Endothelial cell of umbilical vein (primary cell): ENCODE results near the gene CKB. TPM values are rescaled to one million over a fixed set of nuclear protein-coding genes. Genes with fewer than 3 reads are reported as not detected.

Source experiments
- BruUV-seq: library from RNA; stranded (reverse); fragments of 400-500 nt; replicated peaks from 2 replicates; lab custom pipeline; 2021; lab: Mats Ljungman, UMichigan
- CTCF ChIA-PET: fragments of 300-600, 350-600 bp; sonication (Branson Sonifier 250); formaldehyde crosslinking; loops from one replicate; lab custom pipeline; 2021; ENCODE audit warnings: antibody characterized with exemption, inconsistent platforms; lab: Charles Lee
- POLR2A ChIA-PET: fragments of 300-600, 350-600 bp; sonication (Branson Sonifier 250); formaldehyde crosslinking; loops from one replicate; lab custom pipeline; 2021; ENCODE audit warnings: antibody characterized with exemption, inconsistent platforms; lab: Charles Lee
- DNase-seq: peaks from one replicate; pipeline ENCODE4 v3.0.0-alpha.2; 2011; ENCODE audit warnings: low read depth, low spot score
- FAIRE-seq: peaks from 2 replicates; lab custom pipeline; 2011; peaks lifted over from hg19 to GRCh38; lab: Jason Lieb, UNC
- H2AFZ ChIP-seq: 2 replicates; pipeline ENCODE4 v1.6.0; 2012; ENCODE audit warnings: low read depth, low read length, control low read depth, inconsistent platforms
- H3K27ac ChIP-seq: 2 replicates; pipeline ENCODE4 v1.5.1; 2011; ENCODE audit warnings: low read depth, mild to moderate bottlenecking, control low read depth, low read length, moderate library complexity; ENCODE audit not compliant: insufficient read depth
- H3K27me3 ChIP-seq, 2 experiments: 2 replicates each; pipeline versions ENCODE4 v1.6.0 to v1.6.1; 2011; ENCODE audit warnings: low read length in 2 of 2, mixed read lengths in 1 of 2; ENCODE audit not compliant: control insufficient read depth in 2 of 2, insufficient read depth in 2 of 2
- H3K36me3 ChIP-seq, 2 experiments: 2 replicates in 1 of 2; 3 replicates in 1 of 2; pipeline ENCODE4 v1.5.1; 2011; ENCODE audit warnings: low read length in 2 of 2, mild to moderate bottlenecking in 1 of 2, moderate library complexity in 1 of 2; ENCODE audit not compliant: control insufficient read depth in 2 of 2, insufficient read depth in 2 of 2; ENCODE audit errors: extremely low read depth in 1 of 2
- H3K4me1 ChIP-seq: 3 replicates; pipeline ENCODE4 v1.5.1; 2011; ENCODE audit warnings: mild to moderate bottlenecking, low read length; ENCODE audit not compliant: control insufficient read depth, insufficient read depth; ENCODE audit errors: extremely low read depth
- H3K4me2 ChIP-seq: 2 replicates; pipeline ENCODE4 v1.6.1; 2011; ENCODE audit warnings: low read length, control low read depth, mixed read lengths; ENCODE audit not compliant: insufficient read depth
- H3K4me3 ChIP-seq, 3 experiments: fragments of 200-600 bp in 1 of 3; sonication (generic), shearing (Covaris generic) in 1 of 3; replicated peaks in 1 of 3; 2 replicates each; pipeline ENCODE4 v1.5.1; 2011 to 2016; ENCODE audit warnings: control low read depth in 3 of 3, low read length in 3 of 3, mild to moderate bottlenecking in 2 of 3, inconsistent platforms in 1 of 3, low read depth in 1 of 3, moderate library complexity in 1 of 3; ENCODE audit not compliant: insufficient read depth in 1 of 3
- H3K79me2 ChIP-seq: 2 replicates; pipeline ENCODE4 v1.6.0; 2012; ENCODE audit warnings: low read length, inconsistent platforms; ENCODE audit not compliant: control insufficient read depth, insufficient read depth
- H3K9ac ChIP-seq: replicated peaks from 2 replicates; pipeline ENCODE3; 2011; ENCODE audit warnings: low read length, control low read depth; ENCODE audit not compliant: insufficient read depth; ENCODE audit errors: extremely low read depth
- H3K9me1 ChIP-seq: replicated peaks from 3 replicates; pipeline ENCODE4 v1.6.0; 2011; ENCODE audit warnings: mild to moderate bottlenecking, low read length; ENCODE audit not compliant: control insufficient read depth, insufficient read depth; ENCODE audit errors: extremely low read depth
- H3K9me3 ChIP-seq: replicated peaks from 2 replicates; pipeline ENCODE4 v1.5.1; 2012; ENCODE audit warnings: low read length, inconsistent platforms; ENCODE audit not compliant: control insufficient read depth, insufficient read depth
- H4K20me1 ChIP-seq: replicated peaks from 2 replicates; pipeline ENCODE3; 2011; ENCODE audit warnings: mild to moderate bottlenecking, low read length; ENCODE audit not compliant: control insufficient read depth, insufficient read depth; ENCODE audit errors: extremely low read depth
- CTCF ChIP-seq, 2 donors: IDR thresholded peaks; 1 replicate in 1 of 2; 2 replicates in 1 of 2; pipeline ENCODE4 v1.5.1; 2011; ENCODE audit warnings: low read length in 2 of 2, mild to moderate bottlenecking in 2 of 2, moderate library complexity in 2 of 2, control low read depth in 1 of 2, inconsistent platforms in 1 of 2, low read depth in 1 of 2; ENCODE audit not compliant: insufficient read depth in 1 of 2; ENCODE audit errors: extremely low read depth in 1 of 2
- FOS ChIP-seq: IDR thresholded peaks from 2 replicates; pipeline ENCODE4 v1.6.1; 2011; ENCODE audit warnings: mild to moderate bottlenecking, low read length, moderate library complexity, borderline replicate concordance; ENCODE audit not compliant: insufficient read depth
- GATA2 ChIP-seq: IDR thresholded peaks from 2 replicates; pipeline ENCODE4 v1.7.0; 2011; ENCODE audit warnings: low read depth, mild to moderate bottlenecking, moderate library complexity, mixed read lengths, low read length; ENCODE audit not compliant: insufficient read length, insufficient read depth
- MAX ChIP-seq: IDR thresholded peaks from 2 replicates; pipeline ENCODE4 v1.6.1; 2011; ENCODE audit not compliant: insufficient read depth, insufficient read length
- MYC ChIP-seq: IDR thresholded peaks from one replicate; pipeline ENCODE4 v1.6.1; 2011; ENCODE audit warnings: mild to moderate bottlenecking, low read depth, low read length
- POLR2A ChIP-seq: IDR thresholded peaks from 2 replicates; pipeline ENCODE4 v1.6.1; 2012; ENCODE audit warnings: low read depth, mild to moderate bottlenecking, control low read depth, low read length
- POLR2AphosphoS5 ChIP-seq: IDR thresholded peaks from 2 replicates; pipeline ENCODE4 v1.6.1; 2012; ENCODE audit warnings: low read depth, mild to moderate bottlenecking, control low read depth, low read length, moderate library complexity; ENCODE audit not compliant: insufficient read depth
- dilution Hi-C: fragments of 300-500 bp; cut with MboI; formaldehyde crosslinking; loops from one replicate; pipeline ENCODE4 v1.15.0; 2019; ENCODE audit warnings: low sequenced_read_pairs; ENCODE audit not compliant: extremely low pct_ligation_motif_present
- intact Hi-C: fragments of 100-400 bp; cut with micrococcal nuclease; formaldehyde crosslinking; loops from one replicate; pipeline ENCODE4 v1.10.0; 2022
- polyA plus RNA-seq, 4 experiments: library from polyadenylated mRNA; depleted of rRNA in 3 of 4; stranded (reverse) in 3 of 4; unstranded in 1 of 4; fragments of >200 nt; gene quantifications; 2 replicates each; pipeline versions ENCODE4 v1.2.1 to v1.2.3, GENCODE V29; 2011 to 2012; ENCODE audit warnings: missing spikeins in 1 of 4
- total RNA-seq: library from RNA; stranded (reverse); gene quantifications from 2 replicates; pipeline ENCODE4 v1.2.3, GENCODE V29; 2021

The CKB gene
- total and polyA plus RNA-seq, 2 donors (not counting 3 experiments of a cell fraction or from before 2014, with no cell fraction given): 4.0 to 6.9 TPM

- H3K9ac ChIP-seq: no peak overlapping the region
- FAIRE-seq: no peak
- no peak overlapping the region for H3K4me3 ChIP-seq
- no peak overlapping the region for H2AFZ ChIP-seq
- ChIA-PET CTCF (interaction anchor here (3.0 kb wide), 1 partner anchor 37 kb away, joined by 6 read pairs; no protein-coding TSS in a partner anchor), POLR2A (no interaction called here)
- no peaks in the 10 kb centered on the region for H3K27me3 ChIP-seq
- no peaks in the 10 kb centered on the region for H4K20me1 ChIP-seq
- peaks cover 42% of the 10 kb centered on the region for H3K79me2 ChIP-seq
- H3K9me3 ChIP-seq: no peaks in the 10 kb centered on the region
- H3K27ac ChIP-seq: no peak overlapping the region
- peaks cover 5% of the 10 kb centered on the region for H3K4me1 ChIP-seq
- peaks cover 16 to 21% of the 10 kb centered on the region in 2 experiments for H3K36me3 ChIP-seq
- BruUV-seq: no TSS peak
- intact Hi-C loops (no loop called here), dilution Hi-C loops (no loop called here)
- no peaks in the 10 kb centered on the region for H3K9me1 ChIP-seq
- TF ChIP-seq GATA2 (no peak), POLR2AphosphoS5 (no peak), CTCF (IDR thresholded peaks at IDR 0.05; ENCODE audit: extremely low read depth in 1 of 2, insufficient read depth in 1 of 2, low read depth in 1 of 2, low read length in 2 of 2) (no peak), MYC (no peak), FOS (no peak), POLR2A (no peak), MAX (no peak)
- H3K4me2 ChIP-seq: no peak overlapping the region
- DNase-seq: no peak
Measured at GRCh38 chr14:103555559-103556337, 33.1 kb upstream of the CKB start.
